Osteocyte (in vitro differentiated cells): ENCODE data around the gene CDK12. TPM values are rescaled to one million over a fixed set of nuclear protein-coding genes. Genes with fewer than 3 reads are reported as not detected.
"Not testable (repeated sequence)": the region's sequence is repeated elsewhere in the genome, so short reads cannot be mapped to it uniquely, and the experiment has no call there.

Experiments used
- DNase-seq: peaks from one replicate; pipeline ENCODE4 v3.0.0; 2021; ENCODE audit warnings: mixed read lengths; ENCODE audit not compliant: unreplicated experiment; ENCODE audit errors: extremely low spot score
- H3K27ac Mint-ChIP-seq: one replicate; pipeline ENCODE4 v1.8.0; 2021; ENCODE audit warnings: mild to moderate bottlenecking, mixed read lengths; ENCODE audit not compliant: unreplicated experiment
- H3K27me3 Mint-ChIP-seq: one replicate; pipeline ENCODE4 v1.8.0; 2021; ENCODE audit warnings: mixed read lengths; ENCODE audit not compliant: unreplicated experiment
- H3K36me3 Mint-ChIP-seq: one replicate; pipeline ENCODE4 v1.8.0; 2021; ENCODE audit warnings: mixed read lengths; ENCODE audit not compliant: unreplicated experiment
- H3K4me1 Mint-ChIP-seq: one replicate; pipeline ENCODE4 v1.8.0; 2021; ENCODE audit warnings: mixed read lengths; ENCODE audit not compliant: unreplicated experiment
- H3K4me3 Mint-ChIP-seq: one replicate; pipeline ENCODE4 v1.8.0; 2021; ENCODE audit warnings: mild to moderate bottlenecking, moderate library complexity, mixed read lengths; ENCODE audit not compliant: unreplicated experiment
- H3K9me3 Mint-ChIP-seq: one replicate; pipeline ENCODE4 v1.8.0; 2021; ENCODE audit warnings: mixed read lengths; ENCODE audit not compliant: unreplicated experiment
- CTCF ChIP-seq: fragments of 200-600 bp; sonication (generic); IDR thresholded peaks from 2 replicates; pipeline ENCODE4 v1.5.0; 2021; ENCODE audit warnings: antibody characterized with exemption, mild to moderate bottlenecking, moderate library complexity
- total RNA-seq: library from RNA; stranded (reverse); gene quantifications from 2 replicates; pipeline ENCODE4 v1.2.1, GENCODE V29; 2021

CDK12 gene
- total RNA-seq, 1 donor from 2014 or later: 59.0 TPM

GRCh38 chr17:39540611-39541010, 79.3 kb downstream of the CDK12 start:
- Mint-ChIP-seq H3K9me3 (no peaks in the 10 kb centered on the region), H3K4me1 (no peaks in the 10 kb centered on the region), H3K36me3 (peaks cover 3% of the 10 kb centered on the region), H3K4me3 (no peak overlapping the region), H3K27ac (no peak overlapping the region), H3K27me3 (no peaks in the 10 kb centered on the region)
- no peak for DNase-seq
- no peak for TF ChIP-seq CTCF

- Mint-ChIP-seq H3K9me3 (no peaks in the 10 kb centered on the region), H3K27me3 (no peaks in the 10 kb centered on the region), H3K4me1 (no peaks in the 10 kb centered on the region), H3K36me3 (peaks cover 3% of the 10 kb centered on the region), H3K4me3 (no peak overlapping the region), H3K27ac (no peak overlapping the region)
- no peak for TF ChIP-seq CTCF
- no peak for DNase-seq
Measured at GRCh38 chr17:39541652-39542051, 80.4 kb downstream of the CDK12 start.

- no peak overlapping the region for H3K4me3 Mint-ChIP-seq
- no peaks in the 10 kb centered on the region for H3K9me3 Mint-ChIP-seq
- no peaks in the 10 kb centered on the region for H3K4me1 Mint-ChIP-seq
- no peak for TF ChIP-seq CTCF
- no peak for DNase-seq
- H3K27ac Mint-ChIP-seq: no peak overlapping the region
- peaks cover 6% of the 10 kb centered on the region for H3K36me3 Mint-ChIP-seq
- no peaks in the 10 kb centered on the region for H3K27me3 Mint-ChIP-seq
Measured at GRCh38 chr17:39543176-39543575, 81.9 kb downstream of the CDK12 start.

- DNase-seq: no peak
- H3K4me3 Mint-ChIP-seq: no peak overlapping the region
- H3K27me3 Mint-ChIP-seq: no peaks in the 10 kb centered on the region
- H3K36me3 Mint-ChIP-seq: peaks cover 6% of the 10 kb centered on the region
- no peak overlapping the region for H3K27ac Mint-ChIP-seq
- H3K4me1 Mint-ChIP-seq: no peaks in the 10 kb centered on the region
- no peaks in the 10 kb centered on the region for H3K9me3 Mint-ChIP-seq
- no peak for TF ChIP-seq CTCF
Measured at GRCh38 chr17:39543664-39544063, 82.4 kb downstream of the CDK12 start.

GRCh38 chr17:39544361-39544760, 83.1 kb downstream of the CDK12 start:
- H3K9me3 Mint-ChIP-seq: not testable (repeated sequence)

More at GRCh38 chr17:39544361-39544760, 83.1 kb downstream of the CDK12 start:
- H3K4me1 Mint-ChIP-seq, H3K27me3 Mint-ChIP-seq, H3K4me3 Mint-ChIP-seq, H3K27ac Mint-ChIP-seq, H3K36me3 Mint-ChIP-seq, DNase-seq: not testable (repeated sequence)
